RWPE2 (cell line): ENCODE measurements around the gene PTPN5.

ENCODE experiments used
- ATAC-seq: fragments of 200-7000 bp; cut with Tn5 transposase; 3 replicates; pipeline ENCODE4 v1.9.1; 2021; ENCODE audit warnings: low read depth
- DNase-seq: peaks from one replicate; pipeline ENCODE4 v3.0.0-alpha.2; 2020; ENCODE audit warnings: low spot score
- H3K27ac ChIP-seq: fragments of 450-650 bp; 2 replicates; pipeline ENCODE4 v1.5.1; 2017; ENCODE audit warnings: mild to moderate bottlenecking; ENCODE audit not compliant: poor library complexity, severe bottlenecking
- H3K27me3 ChIP-seq: fragments of 250-450 bp; sonication (Bioruptor Pico); 2 replicates; pipeline ENCODE4 v1.5.1; 2021; ENCODE audit warnings: mild to moderate bottlenecking, moderate library complexity; ENCODE audit not compliant: insufficient read depth, poor library complexity, severe bottlenecking
- H3K36me3 ChIP-seq: fragments of 250-450 bp; sonication (Bioruptor Pico); 2 replicates; pipeline ENCODE4 v1.5.1; 2020; ENCODE audit warnings: low read depth, mild to moderate bottlenecking, moderate library complexity
- H3K4me1 ChIP-seq: fragments of 250-450 bp; sonication (Bioruptor Pico); 2 replicates; pipeline ENCODE4 v1.5.1; 2021; ENCODE audit warnings: mild to moderate bottlenecking, moderate library complexity; ENCODE audit not compliant: insufficient read depth, poor library complexity, severe bottlenecking
- H3K4me3 ChIP-seq: fragments of 250-450 bp; sonication (Bioruptor Pico); 2 replicates; pipeline ENCODE4 v1.5.1; 2021; ENCODE audit warnings: mild to moderate bottlenecking, moderate library complexity; ENCODE audit not compliant: severe bottlenecking
- H3K9me3 ChIP-seq: fragments of 250-450 bp; sonication (Bioruptor Pico); 2 replicates; pipeline ENCODE4 v1.5.1; 2021; ENCODE audit warnings: mild to moderate bottlenecking, moderate library complexity; ENCODE audit not compliant: severe bottlenecking
- TF ChIP-seq, protein P1 (sequence below): fragments of 450-650 bp; IDR thresholded peaks from one replicate; pipeline ENCODE4 v1.5.1; 2017; ENCODE audit warnings: mild to moderate bottlenecking, moderate library complexity; ENCODE audit not compliant: poor library complexity, severe bottlenecking

Gene PTPN5

DNA sequence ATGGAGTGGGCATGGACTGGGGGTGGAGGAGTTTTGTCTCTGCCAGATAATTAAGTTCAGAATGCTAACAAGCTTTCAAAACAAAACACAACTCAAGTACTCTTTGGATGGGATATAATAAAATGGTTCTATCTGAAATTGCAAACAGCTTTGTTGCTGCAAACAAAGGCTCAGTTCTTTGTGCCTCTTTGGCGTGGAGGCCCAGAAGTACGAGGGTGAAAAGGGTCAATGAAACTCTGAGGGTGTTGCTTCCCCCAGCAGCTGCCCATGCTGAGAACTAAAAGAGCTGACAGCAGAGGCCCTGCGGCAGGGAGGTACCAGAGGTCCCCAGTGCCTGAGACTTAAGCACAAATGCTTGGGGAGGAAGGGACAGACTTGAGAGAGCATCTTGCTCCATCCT lies 39.1 kb downstream of the PTPN5 start:
- no peak for ATAC-seq
- Histone ChIP-seq H3K27ac (no peak overlapping the region), H3K9me3 (no peaks in the 10 kb centered on the region), H3K4me1 (peaks cover 7% of the 10 kb centered on the region), H3K27me3 (no peaks in the 10 kb centered on the region), H3K4me3 (no peak overlapping the region), H3K36me3 (no peaks in the 10 kb centered on the region)
- TF ChIP-seq, protein P1, sequence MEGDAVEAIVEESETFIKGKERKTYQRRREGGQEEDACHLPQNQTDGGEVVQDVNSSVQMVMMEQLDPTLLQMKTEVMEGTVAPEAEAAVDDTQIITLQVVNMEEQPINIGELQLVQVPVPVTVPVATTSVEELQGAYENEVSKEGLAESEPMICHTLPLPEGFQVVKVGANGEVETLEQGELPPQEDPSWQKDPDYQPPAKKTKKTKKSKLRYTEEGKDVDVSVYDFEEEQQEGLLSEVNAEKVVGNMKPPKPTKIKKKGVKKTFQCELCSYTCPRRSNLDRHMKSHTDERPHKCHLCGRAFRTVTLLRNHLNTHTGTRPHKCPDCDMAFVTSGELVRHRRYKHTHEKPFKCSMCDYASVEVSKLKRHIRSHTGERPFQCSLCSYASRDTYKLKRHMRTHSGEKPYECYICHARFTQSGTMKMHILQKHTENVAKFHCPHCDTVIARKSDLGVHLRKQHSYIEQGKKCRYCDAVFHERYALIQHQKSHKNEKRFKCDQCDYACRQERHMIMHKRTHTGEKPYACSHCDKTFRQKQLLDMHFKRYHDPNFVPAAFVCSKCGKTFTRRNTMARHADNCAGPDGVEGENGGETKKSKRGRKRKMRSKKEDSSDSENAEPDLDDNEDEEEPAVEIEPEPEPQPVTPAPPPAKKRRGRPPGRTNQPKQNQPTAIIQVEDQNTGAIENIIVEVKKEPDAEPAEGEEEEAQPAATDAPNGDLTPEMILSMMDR: no peak
- no peak for DNase-seq

DNA sequence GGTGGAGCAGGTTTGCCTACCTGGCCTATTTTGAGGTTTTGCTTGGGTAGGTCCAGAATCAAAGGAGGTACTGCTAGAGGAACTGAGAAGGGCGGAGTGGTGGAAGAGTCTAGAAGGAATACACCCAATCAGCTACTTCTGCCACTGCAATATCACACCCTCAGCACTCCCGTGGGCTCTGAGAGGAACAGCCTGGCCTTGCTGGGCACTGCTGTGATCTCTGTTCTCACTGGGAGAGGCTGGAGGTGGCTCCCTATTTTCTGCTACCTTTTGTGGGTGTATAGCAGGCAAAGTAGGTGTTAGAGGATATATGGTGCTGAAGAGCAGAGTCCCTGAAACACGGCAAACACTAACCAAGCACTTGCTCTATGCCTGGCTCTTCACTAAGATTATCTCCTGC lies 40.7 kb downstream of the PTPN5 start:
- Histone ChIP-seq H3K9me3 (no peaks in the 10 kb centered on the region), H3K4me1 (peaks cover 7% of the 10 kb centered on the region), H3K27ac (no peak overlapping the region), H3K27me3 (no peaks in the 10 kb centered on the region), H3K36me3 (no peaks in the 10 kb centered on the region), H3K4me3 (no peak overlapping the region)
- DNase-seq: no peak
- TF ChIP-seq, protein P1: no peak
- no peak for ATAC-seq

DNA sequence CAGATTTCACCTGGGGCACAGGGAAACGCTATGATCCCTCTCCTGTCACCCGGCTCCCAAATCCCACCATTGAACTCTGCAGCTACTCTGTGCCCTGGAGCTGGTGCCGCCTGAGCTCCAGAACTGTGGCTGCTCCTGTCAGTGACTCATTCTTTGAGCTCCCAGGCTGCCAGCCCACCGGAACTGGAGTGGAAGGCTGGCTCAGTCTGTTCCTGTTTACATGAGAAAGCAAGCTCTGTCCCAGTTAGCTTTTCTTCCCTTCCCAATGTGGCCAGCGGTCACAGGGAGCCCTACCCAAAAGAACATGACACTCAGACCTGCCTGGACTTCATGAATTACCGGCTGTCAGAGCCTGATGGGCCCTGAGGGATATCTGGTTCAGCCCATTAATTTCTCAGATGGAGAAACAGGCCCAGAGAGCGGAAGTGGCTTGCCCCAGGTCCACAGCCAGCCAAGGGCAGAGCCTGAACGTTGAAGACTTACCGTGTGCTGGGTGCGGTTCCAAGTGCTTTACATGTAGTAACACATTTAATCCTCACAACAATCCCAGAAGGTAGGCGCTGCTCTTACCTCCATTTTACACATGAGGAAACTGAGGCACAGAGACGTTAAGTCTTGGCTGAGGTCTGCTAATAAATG lies 41.8 kb downstream of the PTPN5 start:
- Histone ChIP-seq H3K9me3 (no peaks in the 10 kb centered on the region), H3K27me3 (no peaks in the 10 kb centered on the region), H3K27ac (peak overlapping the region; percentile 24), H3K4me1 (peaks cover 7% of the 10 kb centered on the region), H3K36me3 (no peaks in the 10 kb centered on the region), H3K4me3 (no peak overlapping the region)
- ATAC-seq: peak; percentile 95
- no peak for DNase-seq
- TF ChIP-seq, protein P1: no peak

DNA sequence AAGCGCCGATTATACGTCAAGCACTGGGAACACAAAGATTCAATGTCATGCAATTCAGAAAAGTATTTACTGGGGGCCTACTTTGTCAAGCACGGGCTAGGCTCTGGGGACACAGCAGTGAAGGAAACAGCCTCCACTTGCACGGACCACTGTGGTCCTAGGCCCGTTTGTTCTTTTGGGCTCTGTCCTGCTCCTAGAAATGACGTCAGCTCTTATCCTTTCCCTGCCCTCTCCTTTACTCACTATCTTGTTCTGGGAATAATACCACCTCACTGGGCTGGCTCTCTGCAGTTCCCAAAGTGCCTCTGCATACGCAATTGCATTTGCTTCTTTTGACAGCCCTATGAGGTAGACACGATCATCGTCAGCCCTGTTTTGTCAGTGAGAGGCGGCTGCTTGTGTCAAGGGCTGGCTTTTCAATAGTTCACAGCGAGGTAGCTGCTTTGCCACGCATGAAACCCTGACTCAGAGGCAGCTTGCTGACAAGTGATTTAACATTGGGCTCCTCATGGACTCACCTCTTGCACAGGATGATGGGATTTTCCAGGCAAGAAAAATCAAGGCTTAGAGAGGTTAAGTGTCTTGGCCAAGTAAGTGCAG lies 42.7 kb downstream of the PTPN5 start:
- Histone ChIP-seq H3K4me1 (peaks cover 7% of the 10 kb centered on the region), H3K4me3 (no peak overlapping the region), H3K36me3 (no peaks in the 10 kb centered on the region), H3K9me3 (no peaks in the 10 kb centered on the region), H3K27me3 (no peaks in the 10 kb centered on the region), H3K27ac (no peak overlapping the region)
- no peak for DNase-seq
- no peak for ATAC-seq
- TF ChIP-seq, protein P1: no peak

DNA sequence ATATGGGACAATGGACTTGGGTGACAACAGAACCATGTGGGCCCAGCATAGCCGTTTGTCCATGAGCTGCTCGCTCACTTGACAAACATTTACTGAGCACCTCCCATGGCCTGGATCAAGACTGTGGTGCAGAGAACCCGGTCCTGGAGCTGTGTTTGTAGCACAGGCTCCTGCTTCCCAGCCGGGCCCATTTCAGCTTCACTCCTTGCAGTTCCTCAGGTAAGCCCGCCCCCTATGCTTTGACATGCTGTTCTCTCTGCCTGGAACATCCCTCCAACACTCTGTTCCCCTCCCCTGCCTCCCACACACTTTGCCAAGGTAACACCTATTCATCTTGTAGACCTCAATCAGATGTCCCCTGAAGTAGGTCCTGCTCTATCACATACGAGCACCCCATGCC lies 46.3 kb downstream of the PTPN5 start:
- no peak for ATAC-seq
- TF ChIP-seq, protein P1: no peak

More for the DNA sequence above, 46.3 kb downstream of the PTPN5 start:
- H3K4me3 ChIP-seq: no peak overlapping the region
- DNase-seq: no peak
- H3K27me3 ChIP-seq: no peaks in the 10 kb centered on the region
- no peaks in the 10 kb centered on the region for H3K9me3 ChIP-seq
- no peak overlapping the region for H3K27ac ChIP-seq
- peaks cover 7% of the 10 kb centered on the region for H3K4me1 ChIP-seq
- no peaks in the 10 kb centered on the region for H3K36me3 ChIP-seq
